IMR-90 (cell line): ENCODE data around the gene CYB5A. TPM values are rescaled to one million over a fixed set of nuclear protein-coding genes. Genes with fewer than 3 reads are reported as not detected.

Source experiments
- ATAC-seq: fragments of 200-7000 bp; cut with Tn5 transposase; 2 replicates; pipeline ENCODE4 v1.9.1; 2020; ENCODE audit warnings: low read depth, mild to moderate bottlenecking, moderate library complexity
- BruUV-seq: library from RNA; stranded (reverse); fragments of 400-500 nt; replicated peaks from 2 replicates; lab custom pipeline; 2021; lab: Mats Ljungman, UMichigan
- CTCF ChIA-PET: fragments of 300-600 bp; formaldehyde crosslinking; extraction: SDS; loops from one replicate; lab custom pipeline; 2021; ENCODE audit warnings: antibody characterized with exemption; lab: Yijun Ruan, JAX
- POLR2A ChIA-PET: fragments of 300-600 bp; sonication (Branson Sonifier 250); formaldehyde crosslinking; loops from one replicate; lab custom pipeline; 2022; ENCODE audit warnings: antibody characterized with exemption; ENCODE audit not compliant: unreplicated experiment; lab: Charles Lee
- DNase-seq: peaks from one replicate; pipeline ENCODE4 v3.0.0; 2013
- H2AFZ ChIP-seq: replicated peaks from 2 replicates; pipeline ENCODE3; 2013; ENCODE audit warnings: low read length, mild to moderate bottlenecking; ENCODE audit not compliant: poor library complexity
- H2AK5ac ChIP-seq: 2 replicates; pipeline ENCODE4 v1.6.1; 2013; ENCODE audit warnings: low read depth, low read length, inconsistent platforms
- H2AK9ac ChIP-seq: replicated peaks from 2 replicates; pipeline ENCODE3; 2013; ENCODE audit warnings: mild to moderate bottlenecking, low read depth, low read length, moderate library complexity; ENCODE audit not compliant: poor library complexity
- H2BK120ac ChIP-seq: 2 replicates; pipeline ENCODE4 v1.6.1; 2013; ENCODE audit warnings: low read depth, low read length, inconsistent platforms
- H2BK15ac ChIP-seq: 3 replicates; pipeline ENCODE4 v1.6.1; 2013; ENCODE audit warnings: low read depth, low read length, inconsistent platforms
- H2BK20ac ChIP-seq: 2 replicates; pipeline ENCODE4 v1.6.1; 2013; ENCODE audit warnings: low read depth, mild to moderate bottlenecking, inconsistent platforms, low read length, moderate library complexity
- H2BK5ac ChIP-seq: 2 replicates; pipeline ENCODE4 v1.6.1; 2013; ENCODE audit warnings: mild to moderate bottlenecking, low read depth, low read length, inconsistent platforms; ENCODE audit not compliant: poor library complexity, severe bottlenecking
- H3K14ac ChIP-seq: replicated peaks from 2 replicates; pipeline ENCODE4 v1.6.1; 2013; ENCODE audit warnings: low read depth, low read length, inconsistent platforms
- H3K18ac ChIP-seq: 2 replicates; pipeline ENCODE4 v1.6.1; 2013; ENCODE audit warnings: low read depth, low read length, control low read depth
- H3K23ac ChIP-seq: 2 replicates; pipeline ENCODE4 v1.6.1; 2013; ENCODE audit warnings: low read depth, low read length, inconsistent platforms
- H3K27ac ChIP-seq: 2 replicates; pipeline ENCODE4 v1.5.1; 2013; ENCODE audit warnings: mild to moderate bottlenecking, control low read depth, low read length; ENCODE audit not compliant: insufficient read depth
- H3K27me3 ChIP-seq: 2 replicates; pipeline ENCODE4 v1.6.1; 2013; ENCODE audit warnings: low read length; ENCODE audit not compliant: control insufficient read depth, insufficient read depth
- H3K36me3 ChIP-seq: 2 replicates; pipeline ENCODE4 v1.6.1; 2013; ENCODE audit warnings: low read length, mixed read lengths; ENCODE audit not compliant: control insufficient read depth, insufficient read depth
- H3K4ac ChIP-seq: 2 replicates; pipeline ENCODE4 v1.6.1; 2013; ENCODE audit warnings: low read depth, low read length, inconsistent platforms
- H3K4me1 ChIP-seq: 2 replicates; pipeline ENCODE4 v1.6.1; 2013; ENCODE audit warnings: low read length, mixed read lengths; ENCODE audit not compliant: control insufficient read depth, insufficient read depth
- H3K4me2 ChIP-seq: 2 replicates; pipeline ENCODE4 v1.6.1; 2013; ENCODE audit warnings: low read depth, mild to moderate bottlenecking, control low read depth, low read length, moderate library complexity
- H3K4me3 ChIP-seq: 2 replicates; pipeline ENCODE4 v1.5.1; 2013; ENCODE audit warnings: low read depth, mild to moderate bottlenecking, control low read depth, low read length, moderate library complexity; ENCODE audit not compliant: insufficient read depth
- H3K56ac ChIP-seq: 2 replicates; pipeline ENCODE4 v1.6.1; 2013; ENCODE audit warnings: low read length, inconsistent platforms; ENCODE audit not compliant: insufficient read depth; ENCODE audit errors: extremely low read depth
- H3K79me1 ChIP-seq, 2 experiments: 2 replicates each; pipeline ENCODE4 v1.6.1; 2013; ENCODE audit warnings: low read length in 2 of 2, inconsistent platforms in 1 of 2, low read depth in 1 of 2
- H3K9ac ChIP-seq: 2 replicates; pipeline ENCODE4 v1.6.1; 2013; ENCODE audit warnings: low read depth, low read length, control low read depth
- H3K9me1 ChIP-seq: 2 replicates; pipeline ENCODE4 v1.6.1; 2013; ENCODE audit warnings: low read length, inconsistent platforms; ENCODE audit not compliant: insufficient read depth
- H3K9me3 ChIP-seq: 2 replicates; pipeline ENCODE4 v1.6.1; 2013; ENCODE audit warnings: low read length; ENCODE audit not compliant: control insufficient read depth, insufficient read depth
- H4K20me1 ChIP-seq: 2 replicates; pipeline ENCODE4 v1.6.1; 2013; ENCODE audit warnings: low read length, inconsistent platforms; ENCODE audit not compliant: insufficient read depth
- H4K5ac ChIP-seq: 2 replicates; pipeline ENCODE4 v1.6.1; 2013; ENCODE audit warnings: mild to moderate bottlenecking, low read depth, low read length, control low read depth
- H4K8ac ChIP-seq, 2 experiments: 2 replicates each; pipeline ENCODE4 v1.6.1; 2013; ENCODE audit warnings: low read depth in 2 of 2, low read length in 2 of 2, control low read depth in 1 of 2, inconsistent platforms in 1 of 2
- H4K91ac ChIP-seq: 2 replicates; pipeline ENCODE4 v1.6.1; 2013; ENCODE audit warnings: low read depth, low read length, inconsistent platforms; ENCODE audit not compliant: insufficient read depth
- BHLHE40 ChIP-seq: fragments of 150-350 bp; IDR thresholded peaks from 2 replicates; pipeline ENCODE4 v1.6.1; 2016; ENCODE audit warnings: mild to moderate bottlenecking, low read depth, low read length
- CHD1 ChIP-seq: IDR thresholded peaks from 2 replicates; pipeline ENCODE4 v1.6.1; 2012; ENCODE audit warnings: low read depth, low read length, improper control_type of control experiment
- CTCF ChIP-seq: conservative IDR thresholded peaks from 2 replicates; pipeline ENCODE4 v1.5.1; 2012; ENCODE audit warnings: mild to moderate bottlenecking, low read depth, low read length, improper control_type of control experiment
- MAFK ChIP-seq: IDR thresholded peaks from 2 replicates; pipeline ENCODE4 v1.6.1; 2012; ENCODE audit warnings: low read depth, low read length, improper control_type of control experiment
- MAZ ChIP-seq: IDR thresholded peaks from 2 replicates; pipeline ENCODE4 v1.6.1; 2012; ENCODE audit warnings: low read depth, mild to moderate bottlenecking, low read length, improper control_type of control experiment, moderate library complexity, borderline replicate concordance
- RAD21 ChIP-seq: IDR thresholded peaks from 2 replicates; pipeline ENCODE4 v1.6.1; 2012; ENCODE audit warnings: low read length, improper control_type of control experiment
- RCOR1 ChIP-seq: IDR thresholded peaks from 2 replicates; pipeline ENCODE4 v1.6.1; 2012; ENCODE audit warnings: mild to moderate bottlenecking, low read length, improper control_type of control experiment; ENCODE audit not compliant: insufficient replicate concordance
- SMC3 ChIP-seq: fragments of 150-350 bp; IDR thresholded peaks from 2 replicates; pipeline ENCODE4 v1.6.1; 2016; ENCODE audit warnings: low read depth, mild to moderate bottlenecking, antibody characterized with exemption, low read length, moderate library complexity
- WGBS, 2 experiments: methylation state at CpG; one replicate each; pipeline versions ENCODE4 v1.1.5 to v1.1.7; 2013; ENCODE audit warnings: missing lambda C conversion rate in 2 of 2; ENCODE audit not compliant: insufficient read length in 1 of 2; ENCODE audit errors: extremely low coverage in 2 of 2; 5-methylcytosine and 5-hydroxymethylcytosine counted together
- dilution Hi-C: fragments of 300-500 bp; cut with HindIII; formaldehyde crosslinking; loops from one replicate; pipeline ENCODE4 v1.14.3; 2018; ENCODE audit warnings: low sequenced_read_pairs; ENCODE audit not compliant: unreplicated experiment
- in situ Hi-C: fragments of 300-500 bp; cut with MboI; formaldehyde crosslinking; loops from 3 replicates; pipeline ENCODE4 v1.14.3; 2019; ENCODE audit warnings: low sequenced_read_pairs, inconsistent platforms, mixed read lengths
- intact Hi-C: fragments of 100-400 bp; cut with micrococcal nuclease; formaldehyde crosslinking; loops from 2 replicates; pipeline ENCODE4 v1.10.0; 2022
- polyA plus RNA-seq, 3 experiments: library from polyadenylated mRNA; depleted of rRNA; stranded (reverse); fragments of >200 nt; gene quantifications; 2 replicates each; pipeline ENCODE4 v1.2.3, GENCODE V29; 2012; ENCODE audit warnings: low replicate concordance in 1 of 3
- total RNA-seq: library from RNA; depleted of rRNA; stranded (reverse); fragments of >200 nt; gene quantifications from 2 replicates; pipeline ENCODE4 v1.2.3, GENCODE V29; 2012

Gene CYB5A
- total and polyA plus RNA-seq, 2 of the 4 experiments (the other 2 are of a cell fraction): 13.4 to 47.9 TPM

- Histone ChIP-seq H3K9me1 (no peaks in the 10 kb centered on the region), H4K5ac (no peak overlapping the region), H2BK20ac (no peak overlapping the region), H3K4me3 (no peak overlapping the region), H2AK9ac (no peak overlapping the region), H3K27me3 (peaks cover 15% of the 10 kb centered on the region), H3K14ac (no peak overlapping the region), H3K79me1 (no peaks in the 10 kb centered on the region), H3K4ac (no peak overlapping the region), H2BK15ac (no peak overlapping the region), H3K9me3 (no peaks in the 10 kb centered on the region), H4K20me1 (no peaks in the 10 kb centered on the region), H3K56ac (no peak overlapping the region), H3K23ac (no peak overlapping the region), H2AK5ac (no peak overlapping the region), H3K18ac (no peak overlapping the region), H3K27ac (no peak overlapping the region), H4K91ac (no peak overlapping the region), H3K9ac (no peak overlapping the region), H2AFZ (no peak overlapping the region), H2BK5ac (no peak overlapping the region), H3K36me3 (no peaks in the 10 kb centered on the region), H3K4me2 (no peak overlapping the region), H2BK120ac (no peak overlapping the region), H3K4me1 (no peaks in the 10 kb centered on the region), H4K8ac (no peak overlapping the region)
- no peak for TF ChIP-seq CHD1
- TF ChIP-seq RCOR1: no peak
- TF ChIP-seq SMC3: no peak
- no peak for TF ChIP-seq CTCF
- no peak for TF ChIP-seq MAFK
- TF ChIP-seq MAZ: no peak
- no peak for TF ChIP-seq BHLHE40
- no peak for TF ChIP-seq RAD21
- ATAC-seq: no peak
- ChIA-PET POLR2A (no interaction called here), CTCF (no interaction called here)
- no peak for DNase-seq
- no TSS peak for BruUV-seq
- dilution Hi-C loops (no loop called here), in situ Hi-C loops (loop anchor here (25.0 kb wide), 1 partner anchor 343 kb away; no protein-coding TSS in a partner anchor), intact Hi-C loops (no loop called here)
- no CpG with 5 or more reads among the region's 10 CpGs for WGBS, 2 experiments
Observed at GRCh38 chr18:74219056-74219455, 72.7 kb downstream of the CYB5A start.
